Stimulated activated CD4-positive, alpha-beta T cell treated with anti-CD3 and anti-CD28 coated beads, Interleukin-1b, Interleukin-23, amount 100 ng/mL, for 4 hours (primary cell): ENCODE measurements around the gene HAPLN3.

Experiments
- DNase-seq, 2 donors: peaks; one replicate each; pipeline ENCODE4 v3.0.0-alpha.2; 2020; ENCODE audit warnings: low read depth in 2 of 2

Gene HAPLN3

GRCh38 chr15:88864861-88865497 is 30.4 kb downstream of the HAPLN3 start:
- DNase-seq: no peak

- DNase-seq: no peak
These were observed 31.9 kb downstream of the HAPLN3 start for GRCh38 chr15:88863412-88863811.

GRCh38 chr15:88860212-88860611 is 35.1 kb downstream of the HAPLN3 start:
- no peak for DNase-seq

GRCh38 chr15:88859550-88859949 is 35.8 kb downstream of the HAPLN3 start:
- no peak for DNase-seq

- no peak for DNase-seq
These were observed 36.4 kb downstream of the HAPLN3 start for GRCh38 chr15:88858934-88859333.

GRCh38 chr15:88852476-88852875 is 42.9 kb downstream of the HAPLN3 start:
- DNase-seq: no peak

- DNase-seq: no peak
These were observed 45.8 kb downstream of the HAPLN3 start for GRCh38 chr15:88849376-88850072.

- no peak for DNase-seq
These were observed 47.1 kb downstream of the HAPLN3 start for GRCh38 chr15:88848203-88848602.

- no peak for DNase-seq
These were observed 48.2 kb downstream of the HAPLN3 start for GRCh38 chr15:88847144-88847543.

GRCh38 chr15:88845616-88846015 is 49.7 kb downstream of the HAPLN3 start:
- DNase-seq: no peak

GRCh38 chr15:88844749-88845386 is 50.5 kb downstream of the HAPLN3 start:
- DNase-seq: no peak

- DNase-seq: no peak
These were observed 52.0 kb downstream of the HAPLN3 start for GRCh38 chr15:88843334-88843733.

GRCh38 chr15:88842156-88842555 is 53.2 kb downstream of the HAPLN3 start:
- no peak for DNase-seq

- DNase-seq: no peak
These were observed 54.1 kb downstream of the HAPLN3 start for GRCh38 chr15:88841236-88841635.

- no peak for DNase-seq
These were observed 55.4 kb downstream of the HAPLN3 start for GRCh38 chr15:88839961-88840360.

GRCh38 chr15:88839146-88839545 is 56.2 kb downstream of the HAPLN3 start:
- DNase-seq: no peak

- no peak for DNase-seq
These were observed 56.7 kb downstream of the HAPLN3 start for GRCh38 chr15:88838667-88839066.

- DNase-seq: no peak
These were observed 59.7 kb downstream of the HAPLN3 start for GRCh38 chr15:88835646-88836045.

GRCh38 chr15:88835119-88835518 is 60.2 kb downstream of the HAPLN3 start:
- no peak for DNase-seq

- DNase-seq: peak in 1 of 2 donors; percentile 10
These were observed 61.0 kb downstream of the HAPLN3 start for GRCh38 chr15:88834211-88834812.

GRCh38 chr15:88833731-88834100 is 61.6 kb downstream of the HAPLN3 start:
- no peak for DNase-seq

GRCh38 chr15:88832820-88833730 is 62.3 kb downstream of the HAPLN3 start:
- DNase-seq: no peak
